Right lobe of liver (tissue), 4 donors: ENCODE measurements around the gene SNED1.

Source experiments
- POLR2A ChIP-seq: fragments of 450-650 bp; IDR thresholded peaks from one replicate; pipeline ENCODE4 v1.6.1; 2017; ENCODE audit warnings: antibody characterized with exemption, mild to moderate bottlenecking
- TF ChIP-seq, protein P1 (sequence below), 4 donors: fragments of 200-600 bp in 3 of 4; fragments of 450-650 bp in 1 of 4; IDR thresholded peaks; one replicate each; pipeline versions ENCODE4 v1.5.1 to v1.8.0; 2016 to 2022; ENCODE audit warnings: antibody characterized with exemption in 4 of 4, mild to moderate bottlenecking in 2 of 4
- donor health status: DM: no; HTN: no; CAD: no.
- donor health status: DM: no; HTN: no; CAD: no.
- donor health status: DM: no; HTN: yes; CAD: no.

DNA sequence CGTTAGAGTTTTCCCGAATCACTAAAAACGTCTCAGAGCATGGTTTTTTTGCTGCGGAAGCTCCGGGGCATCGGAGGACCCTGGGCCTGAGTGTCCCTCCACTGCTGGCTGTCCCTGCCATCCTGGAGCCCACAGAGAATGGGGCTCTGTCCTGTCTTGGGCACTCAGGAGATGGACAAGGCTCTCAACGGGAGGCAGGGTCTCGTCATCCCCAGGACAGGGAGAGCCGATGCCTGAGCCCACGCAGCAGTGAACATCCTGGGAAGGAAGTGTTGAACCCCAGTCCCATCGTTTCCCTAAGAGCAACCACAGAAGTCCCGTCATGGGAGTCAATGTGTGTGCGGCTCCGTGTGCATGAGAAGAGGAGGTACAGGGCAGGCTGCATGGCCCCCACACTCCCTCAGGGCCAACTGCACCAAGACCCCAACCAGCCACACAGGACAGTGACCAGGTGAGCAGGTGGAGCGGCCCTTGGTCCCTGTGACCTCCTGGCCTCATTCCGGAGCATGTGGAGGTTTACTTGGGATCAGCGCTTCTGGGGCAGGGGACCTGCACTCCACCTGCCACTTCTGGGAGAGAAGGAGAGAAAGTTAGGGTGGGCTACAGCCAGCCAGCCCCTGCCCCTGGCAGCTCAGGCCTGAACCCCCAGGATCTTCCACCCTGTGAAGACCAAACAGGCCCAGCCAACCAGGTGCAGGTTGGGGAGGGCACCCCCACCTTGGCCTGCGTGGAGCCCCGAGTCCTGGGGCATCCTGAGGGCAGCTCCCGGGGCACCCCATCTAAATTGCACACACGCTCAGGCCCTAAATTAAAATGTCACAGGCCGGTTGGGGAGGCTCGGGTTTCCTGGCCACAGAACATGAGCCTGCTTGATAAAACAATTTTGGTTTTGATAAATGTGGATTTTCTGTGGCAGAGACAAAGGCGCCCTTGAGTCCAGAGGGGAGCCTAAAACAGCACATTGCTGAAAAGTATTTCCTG lies 3.1 kb upstream of the SNED1 start:
- TF ChIP-seq, protein P1, sequence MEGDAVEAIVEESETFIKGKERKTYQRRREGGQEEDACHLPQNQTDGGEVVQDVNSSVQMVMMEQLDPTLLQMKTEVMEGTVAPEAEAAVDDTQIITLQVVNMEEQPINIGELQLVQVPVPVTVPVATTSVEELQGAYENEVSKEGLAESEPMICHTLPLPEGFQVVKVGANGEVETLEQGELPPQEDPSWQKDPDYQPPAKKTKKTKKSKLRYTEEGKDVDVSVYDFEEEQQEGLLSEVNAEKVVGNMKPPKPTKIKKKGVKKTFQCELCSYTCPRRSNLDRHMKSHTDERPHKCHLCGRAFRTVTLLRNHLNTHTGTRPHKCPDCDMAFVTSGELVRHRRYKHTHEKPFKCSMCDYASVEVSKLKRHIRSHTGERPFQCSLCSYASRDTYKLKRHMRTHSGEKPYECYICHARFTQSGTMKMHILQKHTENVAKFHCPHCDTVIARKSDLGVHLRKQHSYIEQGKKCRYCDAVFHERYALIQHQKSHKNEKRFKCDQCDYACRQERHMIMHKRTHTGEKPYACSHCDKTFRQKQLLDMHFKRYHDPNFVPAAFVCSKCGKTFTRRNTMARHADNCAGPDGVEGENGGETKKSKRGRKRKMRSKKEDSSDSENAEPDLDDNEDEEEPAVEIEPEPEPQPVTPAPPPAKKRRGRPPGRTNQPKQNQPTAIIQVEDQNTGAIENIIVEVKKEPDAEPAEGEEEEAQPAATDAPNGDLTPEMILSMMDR (IDR thresholded peaks at IDR 0.05), result no peak
- no peak for TF ChIP-seq POLR2A
